Type B pancreatic cell (in vitro differentiated cells): ENCODE data around the gene EFNA5. TPM values are rescaled to one million over a fixed set of nuclear protein-coding genes. Genes with fewer than 3 reads are reported as not detected.

Experiments
- DNase-seq: peaks from one replicate; pipeline ENCODE4 v3.0.0; 2021; ENCODE audit warnings: mixed read lengths; ENCODE audit not compliant: unreplicated experiment; ENCODE audit errors: extremely low spot score
- H3K27ac Mint-ChIP-seq: 2 replicates; pipeline ENCODE4 v1.8.0; 2021; ENCODE audit warnings: mild to moderate bottlenecking, mixed read lengths
- H3K27me3 Mint-ChIP-seq: 2 replicates; pipeline ENCODE4 v1.8.0; 2021; ENCODE audit warnings: mixed read lengths
- H3K36me3 Mint-ChIP-seq: 2 replicates; pipeline ENCODE4 v1.8.0; 2021; ENCODE audit warnings: mixed read lengths
- H3K4me1 Mint-ChIP-seq: one replicate; pipeline ENCODE4 v1.8.0; 2021; ENCODE audit warnings: mixed read lengths; ENCODE audit not compliant: unreplicated experiment
- H3K4me3 Mint-ChIP-seq: 2 replicates; pipeline ENCODE4 v1.8.0; 2021; ENCODE audit warnings: mild to moderate bottlenecking, mixed read lengths
- H3K9me3 Mint-ChIP-seq: 2 replicates; pipeline ENCODE4 v1.8.0; 2021; ENCODE audit warnings: mixed read lengths
- total RNA-seq: library from RNA; stranded (reverse); gene quantifications from 2 replicates; pipeline ENCODE4 v1.2.1, GENCODE V29; 2021; ENCODE audit warnings: low replicate concordance
- TF ChIP-seq, protein P1 (sequence below): fragments of 200-600 bp; sonication (generic); conservative IDR thresholded peaks from 2 replicates; pipeline ENCODE4 v1.5.0; 2021; ENCODE audit warnings: antibody characterized with exemption, mild to moderate bottlenecking

Gene EFNA5
- total RNA-seq, 1 donor from 2014 or later = 65.0 TPM

DNA sequence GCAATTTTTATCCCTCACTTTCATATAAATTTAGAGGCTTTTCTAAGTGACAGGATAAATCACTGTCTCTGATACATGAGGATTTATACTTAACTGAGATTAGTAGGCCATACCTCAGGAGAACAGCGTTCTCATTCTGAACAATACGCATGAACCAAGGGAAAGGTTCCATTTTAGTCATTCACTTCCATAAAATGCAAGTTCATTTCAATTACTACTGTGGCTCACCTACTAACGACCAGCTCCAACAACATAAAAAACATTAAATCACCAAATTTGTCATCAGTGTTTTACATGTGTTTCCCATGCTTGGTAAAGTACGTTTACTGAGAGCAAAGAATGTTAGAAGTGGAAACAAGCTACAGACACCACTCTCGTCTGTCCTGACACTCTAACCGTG lies 67.4 kb downstream of the EFNA5 start:
- TF ChIP-seq, protein P1, sequence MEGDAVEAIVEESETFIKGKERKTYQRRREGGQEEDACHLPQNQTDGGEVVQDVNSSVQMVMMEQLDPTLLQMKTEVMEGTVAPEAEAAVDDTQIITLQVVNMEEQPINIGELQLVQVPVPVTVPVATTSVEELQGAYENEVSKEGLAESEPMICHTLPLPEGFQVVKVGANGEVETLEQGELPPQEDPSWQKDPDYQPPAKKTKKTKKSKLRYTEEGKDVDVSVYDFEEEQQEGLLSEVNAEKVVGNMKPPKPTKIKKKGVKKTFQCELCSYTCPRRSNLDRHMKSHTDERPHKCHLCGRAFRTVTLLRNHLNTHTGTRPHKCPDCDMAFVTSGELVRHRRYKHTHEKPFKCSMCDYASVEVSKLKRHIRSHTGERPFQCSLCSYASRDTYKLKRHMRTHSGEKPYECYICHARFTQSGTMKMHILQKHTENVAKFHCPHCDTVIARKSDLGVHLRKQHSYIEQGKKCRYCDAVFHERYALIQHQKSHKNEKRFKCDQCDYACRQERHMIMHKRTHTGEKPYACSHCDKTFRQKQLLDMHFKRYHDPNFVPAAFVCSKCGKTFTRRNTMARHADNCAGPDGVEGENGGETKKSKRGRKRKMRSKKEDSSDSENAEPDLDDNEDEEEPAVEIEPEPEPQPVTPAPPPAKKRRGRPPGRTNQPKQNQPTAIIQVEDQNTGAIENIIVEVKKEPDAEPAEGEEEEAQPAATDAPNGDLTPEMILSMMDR = no peak
- peaks cover 69% of the 10 kb centered on the region for H3K4me1 Mint-ChIP-seq
- peaks cover 9% of the 10 kb centered on the region for H3K36me3 Mint-ChIP-seq
- H3K27me3 Mint-ChIP-seq = peaks cover 3% of the 10 kb centered on the region
- no peak for DNase-seq
- no peaks in the 10 kb centered on the region for H3K9me3 Mint-ChIP-seq
- H3K27ac Mint-ChIP-seq = no peak overlapping the region
- no peak overlapping the region for H3K4me3 Mint-ChIP-seq

DNA sequence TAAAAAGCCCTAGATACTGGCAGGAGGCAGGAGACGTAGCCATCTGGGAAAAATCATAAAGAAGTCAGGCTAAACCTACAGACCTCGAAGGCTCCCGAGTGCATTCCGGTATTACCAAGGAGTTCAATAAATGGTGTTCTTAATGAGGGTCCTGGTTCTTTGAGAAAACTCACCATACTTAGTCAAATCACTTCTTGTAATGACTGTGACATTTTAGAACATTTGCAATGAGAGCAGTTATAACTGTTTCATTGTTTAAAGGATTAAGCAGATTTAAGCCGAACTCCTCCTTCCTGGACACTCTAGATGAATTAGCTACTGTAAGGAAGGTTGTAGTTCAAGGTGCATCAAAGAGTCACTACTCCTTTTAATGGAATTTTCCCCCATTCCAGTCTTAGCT lies 67.8 kb downstream of the EFNA5 start:
- H3K27ac Mint-ChIP-seq = no peak overlapping the region

DNA sequence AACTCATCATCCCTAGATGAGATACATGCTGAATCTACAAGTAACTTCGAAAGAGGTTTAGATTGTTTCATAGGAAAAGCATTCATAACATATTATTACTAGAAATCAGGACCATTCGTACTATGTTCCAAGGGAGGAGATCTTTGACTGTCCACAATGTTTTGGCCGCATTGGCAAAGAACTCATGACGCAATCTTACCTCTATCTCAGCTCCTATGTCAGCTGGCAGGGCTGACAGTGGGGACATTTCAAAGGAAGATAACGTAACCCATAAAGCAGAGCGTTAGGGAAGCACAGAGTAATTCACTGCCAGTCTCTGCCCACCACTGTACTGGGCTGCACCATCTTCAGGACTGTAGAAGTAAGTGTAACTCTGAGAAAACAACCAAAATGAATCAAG lies 69.7 kb downstream of the EFNA5 start:
- TF ChIP-seq, protein P1 = no peak
- Mint-ChIP-seq H3K4me3 (no peak overlapping the region), H3K4me1 (peaks cover 47% of the 10 kb centered on the region), H3K27ac (no peak overlapping the region), H3K9me3 (no peaks in the 10 kb centered on the region), H3K36me3 (peaks cover 14% of the 10 kb centered on the region), H3K27me3 (peaks cover 3% of the 10 kb centered on the region)
- DNase-seq = no peak

More for the DNA sequence above, 67.8 kb downstream of the EFNA5 start:
- Mint-ChIP-seq H3K9me3 (no peaks in the 10 kb centered on the region), H3K4me3 (peak overlapping the region; percentile 41), H3K36me3 (peaks cover 9% of the 10 kb centered on the region), H3K4me1 (peaks cover 64% of the 10 kb centered on the region), H3K27me3 (peaks cover 3% of the 10 kb centered on the region)
- no peak for DNase-seq
- TF ChIP-seq, protein P1 = no peak

DNA sequence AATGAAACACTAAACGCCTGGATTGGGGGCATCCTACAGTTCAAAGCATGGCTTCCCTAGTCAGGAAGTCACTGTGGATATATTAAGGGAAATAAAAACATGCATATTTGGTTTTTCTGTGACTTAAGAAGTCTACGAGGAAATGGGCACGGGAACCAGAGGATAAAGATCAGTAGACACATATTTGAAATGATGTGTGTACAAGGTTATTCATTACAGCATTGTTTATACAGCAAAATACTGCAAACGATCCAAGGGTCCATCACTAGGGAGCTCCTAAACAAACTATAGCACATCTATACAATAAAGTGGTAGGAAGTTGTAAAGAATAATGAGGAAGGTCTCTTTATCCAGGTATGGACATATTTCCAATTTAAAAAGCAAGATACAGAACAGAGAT lies 71.8 kb downstream of the EFNA5 start:
- no peak overlapping the region for H3K4me3 Mint-ChIP-seq
- no peak for DNase-seq
- peaks cover 3% of the 10 kb centered on the region for H3K27me3 Mint-ChIP-seq
- TF ChIP-seq, protein P1 = no peak
- no peaks in the 10 kb centered on the region for H3K9me3 Mint-ChIP-seq
- no peak overlapping the region for H3K27ac Mint-ChIP-seq
- H3K4me1 Mint-ChIP-seq = peaks cover 35% of the 10 kb centered on the region
- peaks cover 14% of the 10 kb centered on the region for H3K36me3 Mint-ChIP-seq

DNA sequence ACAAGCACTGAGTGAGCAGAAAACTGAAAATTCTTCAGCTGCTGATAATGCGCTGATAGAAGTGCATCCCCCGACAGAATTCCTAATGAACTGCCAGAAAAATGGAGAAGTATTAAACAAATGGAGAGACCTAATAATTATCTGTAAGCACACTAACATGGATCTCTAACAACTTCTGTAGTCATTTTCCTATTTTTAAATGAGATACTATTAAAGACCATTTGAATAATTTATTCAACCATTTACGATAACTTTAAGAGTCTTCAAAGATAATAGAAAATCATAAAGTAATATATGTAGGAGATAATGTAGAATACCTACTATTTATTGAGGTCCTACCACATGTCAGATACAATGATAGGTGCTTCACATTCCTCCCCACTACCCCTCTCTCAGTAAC lies 72.9 kb downstream of the EFNA5 start:
- H3K4me1 Mint-ChIP-seq = peaks cover 34% of the 10 kb centered on the region
- H3K27me3 Mint-ChIP-seq = peaks cover 3% of the 10 kb centered on the region
- no peak overlapping the region for H3K27ac Mint-ChIP-seq
- no peak for DNase-seq
- TF ChIP-seq, protein P1 = no peak
- H3K9me3 Mint-ChIP-seq = no peaks in the 10 kb centered on the region
- H3K4me3 Mint-ChIP-seq = no peak overlapping the region
- peaks cover 14% of the 10 kb centered on the region for H3K36me3 Mint-ChIP-seq

DNA sequence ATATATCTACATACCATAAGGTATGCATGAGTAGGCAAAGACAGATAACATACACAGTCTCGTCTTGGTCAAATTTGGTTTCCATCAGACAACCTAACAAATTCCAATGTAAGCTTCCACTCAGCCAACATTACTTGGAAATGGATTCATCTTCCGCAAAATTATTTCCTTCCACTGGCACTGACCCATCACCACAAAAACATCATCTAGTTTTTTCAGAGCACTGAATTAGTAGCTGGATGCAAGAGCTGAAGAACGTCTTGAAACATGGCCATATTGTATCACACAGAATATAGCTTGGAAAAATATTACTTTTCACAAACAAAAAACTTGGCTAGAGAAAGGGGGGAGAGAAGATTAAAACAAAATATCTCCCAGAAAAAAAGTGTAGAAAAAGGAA lies 73.5 kb downstream of the EFNA5 start:
- peaks cover 14% of the 10 kb centered on the region for H3K36me3 Mint-ChIP-seq
- H3K27ac Mint-ChIP-seq = no peak overlapping the region
- DNase-seq = no peak
- no peaks in the 10 kb centered on the region for H3K9me3 Mint-ChIP-seq
- peaks cover 3% of the 10 kb centered on the region for H3K27me3 Mint-ChIP-seq
- TF ChIP-seq, protein P1 = no peak
- no peak overlapping the region for H3K4me3 Mint-ChIP-seq
- peaks cover 33% of the 10 kb centered on the region for H3K4me1 Mint-ChIP-seq
